Panc1 (cell line): ENCODE results near the gene AGRN. TPM values are rescaled to one million over a fixed set of nuclear protein-coding genes. Genes with fewer than 3 reads are reported as not detected.

ENCODE experiments used
- ATAC-seq: fragments of 200-7000 bp; cut with Tn5 transposase; 2 replicates; pipeline ENCODE4 v1.9.1; 2020; ENCODE audit warnings: mild to moderate bottlenecking, moderate library complexity
- BruUV-seq: library from RNA; stranded (reverse); fragments of 400-500 nt; replicated peaks from 2 replicates; lab custom pipeline; 2021; lab: Mats Ljungman, UMichigan
- CTCF ChIA-PET: fragments of 300-600 bp; sonication (Branson Sonifier 250); formaldehyde crosslinking; loops from one replicate; lab custom pipeline; 2022; ENCODE audit warnings: antibody characterized with exemption; lab: Charles Lee
- POLR2A ChIA-PET: fragments of 300-600 bp; sonication (Branson Sonifier 250); formaldehyde crosslinking; loops from one replicate; lab custom pipeline; 2022; ENCODE audit warnings: antibody characterized with exemption; lab: Charles Lee
- DNase-seq: peaks from one replicate; pipeline ENCODE4 v3.0.0-alpha.2; 2010; ENCODE audit warnings: low read depth, low spot score
- H3K27ac ChIP-seq: 2 replicates; pipeline ENCODE4 v1.5.1; 2011; ENCODE audit warnings: mild to moderate bottlenecking, low read length, inconsistent platforms
- H3K27me3 ChIP-seq: fragments of 200-500 bp; sonication (Bioruptor generic); 2 replicates; pipeline ENCODE4 v1.6.0; 2014; ENCODE audit warnings: low read length, inconsistent platforms; ENCODE audit not compliant: control insufficient read depth, insufficient read depth
- H3K36me3 ChIP-seq: fragments of 200-500 bp; sonication (Bioruptor generic); 2 replicates; pipeline ENCODE4 v1.5.1; 2014; ENCODE audit warnings: inconsistent platforms, mild to moderate bottlenecking, low read length, moderate library complexity; ENCODE audit not compliant: control insufficient read depth, insufficient read depth
- H3K4me1 ChIP-seq: 2 replicates; pipeline ENCODE4 v1.5.1; 2011; ENCODE audit warnings: inconsistent platforms, mild to moderate bottlenecking, low read length, moderate library complexity; ENCODE audit not compliant: control insufficient read depth, insufficient read depth
- H3K4me3 ChIP-seq, 2 experiments: 2 replicates each; pipeline ENCODE4 v1.5.1; 2011 to 2012; ENCODE audit warnings: low read depth in 2 of 2, low read length in 2 of 2, mild to moderate bottlenecking in 2 of 2, inconsistent platforms in 1 of 2, moderate library complexity in 1 of 2
- H3K9me3 ChIP-seq: fragments of 200-500 bp; sonication (Bioruptor generic); 2 replicates; pipeline ENCODE4 v1.5.1; 2014; ENCODE audit warnings: low read depth, mild to moderate bottlenecking, inconsistent platforms, low read length, moderate library complexity; ENCODE audit not compliant: control insufficient read depth, insufficient read depth
- POLR2AphosphoS5 ChIP-seq: IDR thresholded peaks from 2 replicates; pipeline ENCODE4 v1.6.1; 2012; ENCODE audit warnings: mild to moderate bottlenecking, low read depth, low read length, moderate library complexity
- SIN3A ChIP-seq: IDR thresholded peaks from 2 replicates; pipeline ENCODE4 v1.6.1; 2012; ENCODE audit warnings: low read depth, mild to moderate bottlenecking, low read length, moderate library complexity, borderline replicate concordance; ENCODE audit not compliant: insufficient read depth
- TCF7L2 ChIP-seq: IDR thresholded peaks from 2 replicates; pipeline ENCODE4 v1.6.1; 2011; ENCODE audit warnings: mild to moderate bottlenecking, low read depth, low read length, inconsistent platforms
- in situ Hi-C: cut with HindIII; loops from 2 replicates; pipeline ENCODE4 v1.10.0; 2016; ENCODE audit warnings: low sequenced_read_pairs, low pct_unique_long_range_greater_than_20kb
- intact Hi-C: fragments of 100-400 bp; cut with micrococcal nuclease; formaldehyde crosslinking; loops from one replicate; pipeline ENCODE4 v1.10.0; 2022; ENCODE audit not compliant: unreplicated experiment
- total RNA-seq: library from RNA; stranded (reverse); gene quantifications from one replicate; pipeline ENCODE4 v1.2.1, GENCODE V29; 2021; ENCODE audit not compliant: unreplicated experiment
- TF ChIP-seq, protein P1 (sequence below): fragments of 450-650 bp; IDR thresholded peaks from 2 replicates; pipeline ENCODE4 v1.5.1; 2017; ENCODE audit warnings: mild to moderate bottlenecking
- TF ChIP-seq, protein P2 (sequence below), 2 experiments: IDR thresholded peaks; 2 replicates each; pipeline ENCODE4 v1.6.1; 2011 to 2012; ENCODE audit warnings: low read depth in 2 of 2, control low read depth in 1 of 2, low read length in 1 of 2, mild to moderate bottlenecking in 1 of 2, moderate library complexity in 1 of 2; ENCODE audit not compliant: insufficient read depth in 1 of 2

Gene AGRN
- total RNA-seq, 1 experiment from 2014 or later = 153 TPM

DNA sequence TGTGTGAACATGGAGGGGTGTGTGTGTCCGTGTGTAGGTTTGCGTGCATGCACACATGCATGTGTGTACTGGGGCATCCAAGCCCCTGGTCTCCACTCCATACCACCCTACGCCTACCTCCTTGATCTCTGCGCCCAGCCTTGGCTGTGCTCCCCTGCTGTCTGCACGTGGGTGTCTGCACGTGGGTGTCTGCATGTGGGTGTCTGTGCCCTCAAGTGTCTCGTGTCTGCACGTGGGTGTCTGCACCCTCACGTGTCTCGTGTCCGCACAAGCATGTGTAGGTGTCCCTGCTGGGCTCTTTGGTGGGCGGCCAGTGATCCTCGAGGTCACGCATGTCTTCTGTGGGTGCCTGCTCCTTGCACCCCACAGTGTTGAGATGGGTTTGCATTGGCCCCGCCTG lies 33.1 kb downstream of the AGRN start:
- in situ Hi-C loops = no loop called here
- Histone ChIP-seq H3K36me3 (no peaks in the 10 kb centered on the region; the same call in 1 of the 2 replicates), H3K27ac (no peak overlapping the region), H3K4me1 (0 out of 2 replicates have a peak, but pooled peaks cover 2% of the 10 kb centered on the region), H3K4me3 (no peak overlapping the region), H3K27me3 (no peaks in the 10 kb centered on the region), H3K9me3 (no peaks in the 10 kb centered on the region)
- TF ChIP-seq POLR2AphosphoS5 = no peak
- TF ChIP-seq, protein P1, sequence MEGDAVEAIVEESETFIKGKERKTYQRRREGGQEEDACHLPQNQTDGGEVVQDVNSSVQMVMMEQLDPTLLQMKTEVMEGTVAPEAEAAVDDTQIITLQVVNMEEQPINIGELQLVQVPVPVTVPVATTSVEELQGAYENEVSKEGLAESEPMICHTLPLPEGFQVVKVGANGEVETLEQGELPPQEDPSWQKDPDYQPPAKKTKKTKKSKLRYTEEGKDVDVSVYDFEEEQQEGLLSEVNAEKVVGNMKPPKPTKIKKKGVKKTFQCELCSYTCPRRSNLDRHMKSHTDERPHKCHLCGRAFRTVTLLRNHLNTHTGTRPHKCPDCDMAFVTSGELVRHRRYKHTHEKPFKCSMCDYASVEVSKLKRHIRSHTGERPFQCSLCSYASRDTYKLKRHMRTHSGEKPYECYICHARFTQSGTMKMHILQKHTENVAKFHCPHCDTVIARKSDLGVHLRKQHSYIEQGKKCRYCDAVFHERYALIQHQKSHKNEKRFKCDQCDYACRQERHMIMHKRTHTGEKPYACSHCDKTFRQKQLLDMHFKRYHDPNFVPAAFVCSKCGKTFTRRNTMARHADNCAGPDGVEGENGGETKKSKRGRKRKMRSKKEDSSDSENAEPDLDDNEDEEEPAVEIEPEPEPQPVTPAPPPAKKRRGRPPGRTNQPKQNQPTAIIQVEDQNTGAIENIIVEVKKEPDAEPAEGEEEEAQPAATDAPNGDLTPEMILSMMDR = no peak
- TF ChIP-seq SIN3A = no peak
- TF ChIP-seq, protein P2, sequence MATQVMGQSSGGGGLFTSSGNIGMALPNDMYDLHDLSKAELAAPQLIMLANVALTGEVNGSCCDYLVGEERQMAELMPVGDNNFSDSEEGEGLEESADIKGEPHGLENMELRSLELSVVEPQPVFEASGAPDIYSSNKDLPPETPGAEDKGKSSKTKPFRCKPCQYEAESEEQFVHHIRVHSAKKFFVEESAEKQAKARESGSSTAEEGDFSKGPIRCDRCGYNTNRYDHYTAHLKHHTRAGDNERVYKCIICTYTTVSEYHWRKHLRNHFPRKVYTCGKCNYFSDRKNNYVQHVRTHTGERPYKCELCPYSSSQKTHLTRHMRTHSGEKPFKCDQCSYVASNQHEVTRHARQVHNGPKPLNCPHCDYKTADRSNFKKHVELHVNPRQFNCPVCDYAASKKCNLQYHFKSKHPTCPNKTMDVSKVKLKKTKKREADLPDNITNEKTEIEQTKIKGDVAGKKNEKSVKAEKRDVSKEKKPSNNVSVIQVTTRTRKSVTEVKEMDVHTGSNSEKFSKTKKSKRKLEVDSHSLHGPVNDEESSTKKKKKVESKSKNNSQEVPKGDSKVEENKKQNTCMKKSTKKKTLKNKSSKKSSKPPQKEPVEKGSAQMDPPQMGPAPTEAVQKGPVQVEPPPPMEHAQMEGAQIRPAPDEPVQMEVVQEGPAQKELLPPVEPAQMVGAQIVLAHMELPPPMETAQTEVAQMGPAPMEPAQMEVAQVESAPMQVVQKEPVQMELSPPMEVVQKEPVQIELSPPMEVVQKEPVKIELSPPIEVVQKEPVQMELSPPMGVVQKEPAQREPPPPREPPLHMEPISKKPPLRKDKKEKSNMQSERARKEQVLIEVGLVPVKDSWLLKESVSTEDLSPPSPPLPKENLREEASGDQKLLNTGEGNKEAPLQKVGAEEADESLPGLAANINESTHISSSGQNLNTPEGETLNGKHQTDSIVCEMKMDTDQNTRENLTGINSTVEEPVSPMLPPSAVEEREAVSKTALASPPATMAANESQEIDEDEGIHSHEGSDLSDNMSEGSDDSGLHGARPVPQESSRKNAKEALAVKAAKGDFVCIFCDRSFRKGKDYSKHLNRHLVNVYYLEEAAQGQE (IDR thresholded peaks at IDR 0.05; ENCODE audit: insufficient read depth in 1 of 2, low read depth in 2 of 2, low read length in 1 of 2) = no peak
- TF ChIP-seq TCF7L2 = no peak
- DNase-seq = no peak
- ATAC-seq = no peak
- BruUV-seq = no TSS peak
- intact Hi-C loops = no loop called here
- CTCF ChIA-PET = no interaction called here
- POLR2A ChIA-PET = no interaction called here

DNA sequence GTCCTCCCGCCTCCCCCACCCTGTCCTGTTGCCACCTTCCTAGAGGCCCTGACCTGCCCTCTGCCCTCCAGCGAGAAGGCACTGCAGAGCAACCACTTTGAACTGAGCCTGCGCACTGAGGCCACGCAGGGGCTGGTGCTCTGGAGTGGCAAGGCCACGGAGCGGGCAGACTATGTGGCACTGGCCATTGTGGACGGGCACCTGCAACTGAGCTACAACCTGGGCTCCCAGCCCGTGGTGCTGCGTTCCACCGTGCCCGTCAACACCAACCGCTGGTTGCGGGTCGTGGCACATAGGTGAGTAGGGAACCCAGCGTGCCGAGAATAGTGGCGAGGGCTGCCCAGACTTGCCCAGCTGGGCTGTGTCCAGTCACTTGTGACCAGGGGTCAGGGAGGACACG lies 33.8 kb downstream of the AGRN start:
- in situ Hi-C loops = no loop called here
- ChIA-PET POLR2A (no interaction called here), CTCF (no interaction called here)
- Histone ChIP-seq H3K4me3 (no peak overlapping the region), H3K4me1 (peaks cover 6% of the 10 kb centered on the region; the same call in 1 of the 2 replicates), H3K9me3 (no peaks in the 10 kb centered on the region), H3K27me3 (no peaks in the 10 kb centered on the region), H3K36me3 (no peaks in the 10 kb centered on the region; the same call in 1 of the 2 replicates), H3K27ac (no peak overlapping the region)
- BruUV-seq = no TSS peak
- no peak for TF ChIP-seq SIN3A
- no peak for TF ChIP-seq POLR2AphosphoS5
- no peak for TF ChIP-seq TCF7L2
- TF ChIP-seq, protein P1 = no peak
- TF ChIP-seq, protein P2 (IDR thresholded peaks at IDR 0.05; ENCODE audit: insufficient read depth in 1 of 2, low read depth in 2 of 2, low read length in 1 of 2) = no peak
- DNase-seq = no peak
- ATAC-seq = no peak
- intact Hi-C loops = no loop called here
